A549 (cell line): ENCODE data around the gene TPRN.

Experiments
- CHD2 ChIP-seq: fragments of 150-350 bp; IDR thresholded peaks from 2 replicates; pipeline ENCODE4 v1.6.1; 2014; ENCODE audit warnings: low read length; ENCODE audit not compliant: partially characterized antibody
- CTCF ChIP-seq: fragments of >200 bp; sonication (Bioruptor Twin); formaldehyde crosslinking; IDR thresholded peaks from 3 replicates; pipeline ENCODE4 v1.5.1; 2016
- E2F6 ChIP-seq: IDR thresholded peaks from 2 replicates; pipeline ENCODE4 v1.6.1; 2012; ENCODE audit warnings: low read depth, borderline replicate concordance
- EHMT2 ChIP-seq: fragments of 200-600 bp; sonication (generic); IDR thresholded peaks from 2 replicates; pipeline ENCODE4 v1.6.1; 2016; ENCODE audit warnings: antibody characterized with exemption, low read depth, mild to moderate bottlenecking, moderate library complexity
- ESRRA ChIP-seq: fragments of 150-350 bp; IDR thresholded peaks from 2 replicates; pipeline ENCODE4 v1.6.1; 2014; ENCODE audit warnings: mild to moderate bottlenecking, low read length, borderline replicate concordance
- JUNB ChIP-seq: fragments of >200 bp; sonication (Bioruptor Twin); formaldehyde crosslinking; IDR thresholded peaks from 2 replicates; pipeline ENCODE4 v1.6.1; 2016
- POLR2A ChIP-seq: IDR thresholded peaks from 2 replicates; pipeline ENCODE4 v1.6.1; 2012; ENCODE audit warnings: mild to moderate bottlenecking, low read length
- RAD21 ChIP-seq, 2 experiments: fragments of >200 bp in 1 of 2; sonication (Bioruptor Twin) in 1 of 2; formaldehyde crosslinking in 1 of 2; IDR thresholded peaks in 1 of 2; conservative IDR thresholded peaks in 1 of 2; 2 replicates in 1 of 2; 3 replicates in 1 of 2; pipeline ENCODE4 v1.6.1; 2012 to 2018; ENCODE audit warnings: inconsistent platforms in 1 of 2
- RCOR1 ChIP-seq: fragments of 150-350 bp; IDR thresholded peaks from 2 replicates; pipeline ENCODE4 v1.6.1; 2014; ENCODE audit warnings: antibody characterized with exemption, low read length, low read depth
- REST ChIP-seq: fragments of 200-600 bp; sonication (generic); IDR thresholded peaks from 2 replicates; pipeline ENCODE4 v1.6.1; 2016; ENCODE audit warnings: antibody characterized with exemption, mild to moderate bottlenecking, moderate library complexity
- RFX5 ChIP-seq: fragments of 450-650 bp; IDR thresholded peaks from 2 replicates; pipeline ENCODE4 v1.7.1; 2014; ENCODE audit warnings: antibody characterized with exemption, mild to moderate bottlenecking, moderate library complexity
- SMC3 ChIP-seq: fragments of >200 bp; sonication (Bioruptor Twin); formaldehyde crosslinking; IDR thresholded peaks from 3 replicates; pipeline ENCODE4 v1.6.1; 2018; ENCODE audit warnings: inconsistent platforms
- SREBF2 ChIP-seq: fragments of 450-650 bp; IDR thresholded peaks from 2 replicates; pipeline ENCODE4 v1.6.1; 2014; ENCODE audit warnings: mild to moderate bottlenecking, moderate library complexity

GRCh38 chr9:137156567-137157375, 43.8 kb downstream of the TPRN start:
- no peak for TF ChIP-seq CHD2
- TF ChIP-seq CTCF = no peak
- TF ChIP-seq ESRRA = no peak
- no peak for TF ChIP-seq EHMT2
- no peak for TF ChIP-seq REST
- no peak for TF ChIP-seq E2F6
- no peak for TF ChIP-seq POLR2A
- no peak for TF ChIP-seq SREBF2
- no peak for TF ChIP-seq JUNB
- TF ChIP-seq SMC3 = no peak
- TF ChIP-seq RAD21 (conservative IDR thresholded peaks at IDR 0.05 in 1 of 2, IDR thresholded peaks at IDR 0.05 in 1 of 2) = no peak
- no peak for TF ChIP-seq RFX5
- no peak for TF ChIP-seq RCOR1
